ENCODE measurements around the gene SPEN.

GRCh38 chr1:15851210-15852035 is 3.9 kb downstream of the SPEN start:
- TF ChIP-seq CTCF (IDR thresholded peaks at IDR 0.05), result no peak
- TF ChIP-seq EP300 (IDR thresholded peaks at IDR 0.05), result no peak
